COLO668 (cell line): Measurements from ENCODE around the gene WDR45B.

Experiments
- DNase-seq: peaks from one replicate; lab custom pipeline; 2025; ENCODE audit not compliant: unreplicated experiment; lab: John Stamatoyannopoulos, UW

The WDR45B gene

GRCh38 chr17:82633343-82633742 is 14.9 kb downstream of the WDR45B start:
- no peak for DNase-seq

GRCh38 chr17:82632451-82632850 is 15.8 kb downstream of the WDR45B start:
- DNase-seq, result no peak

GRCh38 chr17:82631544-82631943 is 16.7 kb downstream of the WDR45B start:
- no peak for DNase-seq

GRCh38 chr17:82630212-82630611 is 18.0 kb downstream of the WDR45B start:
- DNase-seq, result no peak

- DNase-seq, result no peak
Measured at GRCh38 chr17:82629748-82630147, 18.5 kb downstream of the WDR45B start.

- no peak for DNase-seq
Measured at GRCh38 chr17:82627405-82627804, 20.8 kb downstream of the WDR45B start.

GRCh38 chr17:82623707-82624106 is 24.5 kb downstream of the WDR45B start:
- no peak for DNase-seq

- DNase-seq, result no peak
Measured at GRCh38 chr17:82619641-82620040, 28.6 kb downstream of the WDR45B start.

GRCh38 chr17:82619211-82619610 is 29.0 kb downstream of the WDR45B start:
- DNase-seq, result no peak

GRCh38 chr17:82616021-82616711 is 32.1 kb downstream of the WDR45B start:
- no peak for DNase-seq

GRCh38 chr17:82615084-82616020 is 32.9 kb downstream of the WDR45B start:
- no peak for DNase-seq

GRCh38 chr17:82614095-82614631 is 34.1 kb downstream of the WDR45B start:
- no peak for DNase-seq

GRCh38 chr17:82613283-82614094 is 34.8 kb downstream of the WDR45B start:
- DNase-seq, result no peak

- DNase-seq, result peak; percentile 5
Measured at GRCh38 chr17:82611140-82612058, 36.8 kb downstream of the WDR45B start.

GRCh38 chr17:82609655-82610054 is 38.6 kb downstream of the WDR45B start:
- DNase-seq, result no peak

- no peak for DNase-seq
Measured at GRCh38 chr17:82608816-82609215, 39.4 kb downstream of the WDR45B start.

- no peak for DNase-seq
Measured at GRCh38 chr17:82605939-82606600, 42.2 kb downstream of the WDR45B start.

- DNase-seq, result no peak
Measured at GRCh38 chr17:82604532-82604931, 43.7 kb downstream of the WDR45B start.

- no peak for DNase-seq
Measured at GRCh38 chr17:82603981-82604448, 44.2 kb downstream of the WDR45B start.
